H1 (cell line): ENCODE data around the gene PRKCZ. TPM values are rescaled to one million over a fixed set of nuclear protein-coding genes. Genes with fewer than 3 reads are reported as not detected.

Source experiments
- CTCF ChIA-PET: fragments of 300-600 bp; sonication (Branson Sonifier 250); formaldehyde crosslinking; loops from one replicate; lab custom pipeline; 2021; ENCODE audit not compliant: partially characterized antibody; lab: Charles Lee
- POLR2A ChIA-PET: fragments of 300-600 bp; sonication (Branson Sonifier 250); formaldehyde crosslinking; loops from one replicate; lab custom pipeline; 2021; ENCODE audit warnings: inconsistent platforms; ENCODE audit not compliant: partially characterized antibody; lab: Charles Lee
- DNase-seq, 2 experiments: peaks; one replicate each; pipeline versions ENCODE4 v3.0.0 to v3.0.0-alpha.2; 2010 to 2022; ENCODE audit warnings: low spot score in 2 of 2, low read depth in 1 of 2, mixed read lengths in 1 of 2
- FAIRE-seq: peaks from 2 replicates; lab custom pipeline; 2011; peaks lifted over from hg19 to GRCh38; lab: Jason Lieb, UNC
- H2AFZ ChIP-seq: 2 replicates; pipeline ENCODE4 v1.8.1; 2012; ENCODE audit warnings: low read length, inconsistent platforms
- H2AK5ac ChIP-seq: 2 replicates; pipeline ENCODE4 v1.6.1; 2013; ENCODE audit warnings: low read depth, low read length
- H2BK120ac ChIP-seq: replicated peaks from 2 replicates; pipeline ENCODE3; 2013; ENCODE audit warnings: low read depth, low read length, inconsistent platforms
- H2BK12ac ChIP-seq: 2 replicates; pipeline ENCODE4 v1.6.1; 2013; ENCODE audit warnings: low read depth, low read length
- H2BK15ac ChIP-seq: 2 replicates; pipeline ENCODE4 v1.6.1; 2013; ENCODE audit warnings: low read length
- H2BK20ac ChIP-seq: 2 replicates; pipeline ENCODE4 v1.6.1; 2013; ENCODE audit warnings: low read length
- H2BK5ac ChIP-seq: 2 replicates; pipeline ENCODE4 v1.6.1; 2013; ENCODE audit warnings: low read depth, low read length
- H3K14ac ChIP-seq: 2 replicates; pipeline ENCODE4 v1.6.1; 2013; ENCODE audit warnings: inconsistent platforms; ENCODE audit not compliant: insufficient read length
- H3K18ac ChIP-seq: 2 replicates; pipeline ENCODE4 v1.6.1; 2013; ENCODE audit warnings: low read length; ENCODE audit errors: extremely low read depth
- H3K23ac ChIP-seq: 2 replicates; pipeline ENCODE4 v1.6.1; 2013; ENCODE audit warnings: inconsistent platforms; ENCODE audit not compliant: insufficient read length
- H3K23me2 ChIP-seq: 2 replicates; pipeline ENCODE4 v1.6.1; 2013; ENCODE audit warnings: low read depth, low read length
- H3K27ac ChIP-seq: 2 replicates; pipeline ENCODE4 v1.6.1; 2011; ENCODE audit warnings: low read depth, low read length, inconsistent platforms
- H3K27me3 ChIP-seq, 4 experiments: replicated peaks in 1 of 4; 1 replicate in 1 of 4; 2 replicates in 3 of 4; pipeline versions ENCODE4 v1.6.1 to v1.8.1; 2011 to 2013; ENCODE audit warnings: low read length in 3 of 4, mild to moderate bottlenecking in 3 of 4, inconsistent platforms in 2 of 4, mixed read lengths in 2 of 4, moderate library complexity in 1 of 4; ENCODE audit not compliant: control insufficient read depth in 3 of 4, insufficient read depth in 3 of 4; ENCODE audit errors: extremely low read depth in 1 of 4
- H3K36me3 ChIP-seq, 4 experiments: 2 replicates each; pipeline versions ENCODE4 v1.6.1 to v1.8.1; 2011 to 2013; ENCODE audit warnings: mild to moderate bottlenecking in 4 of 4, low read length in 3 of 4, moderate library complexity in 2 of 4, control low read depth in 1 of 4, inconsistent platforms in 1 of 4; ENCODE audit not compliant: insufficient read depth in 4 of 4, control insufficient read depth in 2 of 4
- H3K4ac ChIP-seq: replicated peaks from 2 replicates; pipeline ENCODE3; 2013; ENCODE audit warnings: low read length, low read depth, mixed read lengths, inconsistent platforms; ENCODE audit not compliant: insufficient read length
- H3K4me1 ChIP-seq, 4 experiments: replicated peaks in 1 of 4; 1 replicate in 1 of 4; 2 replicates in 3 of 4; pipeline versions ENCODE4 v1.6.1 to v1.8.1; 2011 to 2013; ENCODE audit warnings: low read length in 3 of 4, inconsistent platforms in 2 of 4, mixed read lengths in 1 of 4; ENCODE audit not compliant: insufficient read depth in 4 of 4, control insufficient read depth in 3 of 4
- H3K4me2 ChIP-seq, 2 experiments: 2 replicates each; pipeline versions ENCODE4 v1.6.1 to v1.8.1; 2011 to 2013; ENCODE audit warnings: low read depth in 2 of 2, low read length in 2 of 2, control low read depth in 1 of 2, inconsistent platforms in 1 of 2, mild to moderate bottlenecking in 1 of 2; ENCODE audit not compliant: insufficient read depth in 1 of 2
- H3K4me3 ChIP-seq, 4 experiments: fragments of 200-600, 300-600 bp in 1 of 4; sonication (generic), shearing (Covaris generic), sonication (Bioruptor Twin) in 1 of 4; 2 replicates each; pipeline versions ENCODE4 v1.5.1 to v1.8.1; 2011 to 2016; ENCODE audit warnings: low read length in 4 of 4, low read depth in 3 of 4, control low read depth in 2 of 4, inconsistent platforms in 2 of 4, mild to moderate bottlenecking in 2 of 4, mixed read lengths in 1 of 4, moderate library complexity in 1 of 4; ENCODE audit not compliant: insufficient read depth in 2 of 4; ENCODE audit errors: extremely low read depth in 1 of 4
- H3K56ac ChIP-seq: replicated peaks from 2 replicates; pipeline ENCODE3; 2013; ENCODE audit warnings: low read depth, mild to moderate bottlenecking, mixed read lengths, low read length, inconsistent platforms; ENCODE audit not compliant: insufficient read length
- H3K79me1 ChIP-seq: 2 replicates; pipeline ENCODE4 v1.6.1; 2013; ENCODE audit warnings: low read depth, low read length, control low read depth
- H3K79me2 ChIP-seq, 2 experiments: 2 replicates each; pipeline versions ENCODE4 v1.6.1 to v1.8.1; 2012 to 2013; ENCODE audit warnings: low read length in 2 of 2, mild to moderate bottlenecking in 2 of 2, inconsistent platforms in 1 of 2; ENCODE audit not compliant: insufficient read depth in 2 of 2, control insufficient read depth in 1 of 2
- H3K9ac ChIP-seq, 4 experiments: replicated peaks in 1 of 4; 1 replicate in 1 of 4; 2 replicates in 3 of 4; pipeline versions ENCODE4 v1.6.1 to v1.8.1; 2011 to 2013; ENCODE audit warnings: low read depth in 3 of 4, low read length in 3 of 4, control low read depth in 2 of 4, mild to moderate bottlenecking in 2 of 4, moderate library complexity in 2 of 4, inconsistent platforms in 1 of 4; ENCODE audit errors: extremely low read depth in 1 of 4
- H3K9me3 ChIP-seq, 2 experiments: 2 replicates each; pipeline versions ENCODE4 v1.6.1 to v1.8.1; 2012 to 2013; ENCODE audit warnings: mild to moderate bottlenecking in 2 of 2, moderate library complexity in 2 of 2, control low read depth in 1 of 2, inconsistent platforms in 1 of 2, low read depth in 1 of 2, low read length in 1 of 2, mixed read lengths in 1 of 2; ENCODE audit not compliant: insufficient read depth in 2 of 2
- H4K20me1 ChIP-seq, 2 experiments: replicated peaks in 1 of 2; 2 replicates each; pipeline versions ENCODE3 to v1.8.1; 2011 to 2013; ENCODE audit warnings: inconsistent platforms in 2 of 2, low read length in 2 of 2, mild to moderate bottlenecking in 1 of 2; ENCODE audit not compliant: insufficient read depth in 2 of 2, control insufficient read depth in 1 of 2
- H4K5ac ChIP-seq: 2 replicates; pipeline ENCODE4 v1.6.1; 2013; ENCODE audit warnings: low read length, low read depth, mixed read lengths, inconsistent platforms; ENCODE audit not compliant: insufficient read length
- H4K8ac ChIP-seq: 2 replicates; pipeline ENCODE4 v1.8.0; 2013; ENCODE audit warnings: mild to moderate bottlenecking, moderate library complexity, low read length, inconsistent platforms; ENCODE audit not compliant: insufficient read depth; ENCODE audit errors: extremely low read depth
- H4K91ac ChIP-seq: replicated peaks from 2 replicates; pipeline ENCODE3; 2013; ENCODE audit warnings: low read length, mixed read lengths, inconsistent platforms; ENCODE audit not compliant: insufficient read length
- CEBPB ChIP-seq: IDR thresholded peaks from 2 replicates; pipeline ENCODE4 v1.6.1; 2012; ENCODE audit warnings: low read depth, low read length
- FOSL1 ChIP-seq: IDR thresholded peaks from 2 replicates; pipeline ENCODE4 v1.6.1; 2011; ENCODE audit warnings: mild to moderate bottlenecking, low read depth, low read length, moderate library complexity; ENCODE audit not compliant: insufficient read depth
- RBBP5 ChIP-seq: IDR thresholded peaks from 2 replicates; pipeline ENCODE4 v1.7.1; 2012; ENCODE audit warnings: low read depth, mild to moderate bottlenecking, inconsistent platforms, low read length, moderate library complexity, borderline replicate concordance
- RXRA ChIP-seq: IDR thresholded peaks from 2 replicates; pipeline ENCODE4 v1.6.1; 2011; ENCODE audit warnings: low read depth, mild to moderate bottlenecking, low read length, moderate library complexity; ENCODE audit not compliant: insufficient read depth
- SP1 ChIP-seq: IDR thresholded peaks from 2 replicates; pipeline ENCODE4 v1.6.1; 2011; ENCODE audit warnings: low read depth, low read length
- TBP ChIP-seq: IDR thresholded peaks from 2 replicates; pipeline ENCODE4 v1.6.1; 2011; ENCODE audit warnings: low read depth, low read length, improper control_type of control experiment
- TEAD4 ChIP-seq: IDR thresholded peaks from 2 replicates; pipeline ENCODE4 v1.6.1; 2012; ENCODE audit warnings: low read depth, low read length, inconsistent platforms, mixed read lengths
- USF2 ChIP-seq: IDR thresholded peaks from 2 replicates; pipeline ENCODE4 v1.6.1; 2011; ENCODE audit warnings: low read length, improper control_type of control experiment
- WGBS, 2 experiments: shearing (Covaris generic) in 1 of 2; methylation state at CpG; one replicate each; pipeline versions ENCODE4 v1.1.6 to v1.1.7; 2013 to 2015; ENCODE audit warnings: low lambda C conversion rate in 2 of 2, mixed read lengths in 2 of 2, inconsistent platforms in 1 of 2, low coverage in 1 of 2, missing lambda C conversion rate in 1 of 2; ENCODE audit not compliant: insufficient replicate concordance in 2 of 2, insufficient coverage in 1 of 2, insufficient read length in 1 of 2; ENCODE audit errors: extremely low coverage in 1 of 2, missing lambda C conversion rate in 1 of 2; 5-methylcytosine and 5-hydroxymethylcytosine counted together
- polyA plus RNA-seq, 7 experiments: library from polyadenylated mRNA; depleted of rRNA in 3 of 7; stranded (reverse) in 5 of 7; unstranded in 2 of 7; fragments of >200 nt in 5 of 7; fragments of 200-250 nt in 2 of 7; gene quantifications; 1 replicate in 5 of 7; 2 replicates in 1 of 7; 4 replicates in 1 of 7; pipeline versions ENCODE4 v1.2.1 to v1.2.3, GENCODE V29; 2011 to 2013; ENCODE audit warnings: missing spikeins in 2 of 7, mixed read lengths in 2 of 7
- total RNA-seq: library from RNA; stranded (reverse); fragmentation: NEBNext Ultra II Directional; extraction: Animal tissue kit (Norgen Biotek cat#: 25700); gene quantifications from 2 replicates; pipeline ENCODE4 v1.2.1, GENCODE V29; 2021

PRKCZ gene
- total and polyA plus RNA-seq, 2 of the 8 experiments (the other 6 are each of a cell fraction or from before 2014, with no cell fraction given): 37.4 to 45.1 TPM

DNA sequence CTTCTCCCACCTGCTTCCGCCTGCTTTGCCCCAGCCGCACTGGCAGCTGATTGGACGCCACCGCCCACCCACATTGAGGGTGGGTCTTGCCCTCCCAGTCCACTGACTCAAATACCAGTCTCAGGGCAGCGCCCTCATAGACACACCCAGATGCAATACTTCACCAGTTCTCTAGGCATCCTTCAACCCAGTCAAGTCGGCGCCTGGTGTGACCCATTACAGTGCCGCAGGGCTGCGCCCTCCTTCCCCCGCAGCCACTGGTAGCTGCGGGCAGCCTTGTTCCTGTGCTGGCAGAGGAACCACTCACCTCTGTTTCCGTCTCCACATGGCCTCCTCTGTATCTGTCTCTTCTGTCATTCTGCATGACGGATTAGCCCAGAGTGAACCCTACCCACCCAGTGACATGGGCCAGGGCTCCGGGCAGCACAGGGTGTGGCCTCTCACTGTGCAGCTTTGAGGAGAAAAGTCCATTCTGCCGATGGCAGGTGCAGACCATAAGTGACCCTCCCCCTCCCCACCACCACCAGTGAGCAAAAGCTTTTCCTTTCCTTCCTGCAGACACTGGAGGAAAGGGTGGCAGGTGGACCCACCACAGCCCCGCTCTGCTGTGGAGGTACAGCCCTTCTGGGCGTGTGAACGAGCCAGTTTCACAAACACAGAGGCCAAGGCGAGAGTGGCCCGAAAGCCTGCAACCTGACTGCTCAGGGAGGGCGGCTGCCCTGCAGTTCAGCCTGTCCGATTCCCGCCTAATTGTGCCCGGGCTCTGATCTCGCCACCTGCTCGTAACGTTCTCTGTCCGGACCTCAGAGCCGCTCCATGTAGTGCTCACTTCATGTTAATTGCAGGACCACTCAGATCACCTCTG is 87.3 kb downstream of the PRKCZ start:
- Histone ChIP-seq H2AK5ac (no peak overlapping the region), H2BK5ac (no peak overlapping the region), H3K23ac (no peak overlapping the region), H3K56ac (no peak overlapping the region), H3K27ac (no peak overlapping the region), H3K27me3 (no peaks in the 10 kb centered on the region), H4K20me1 (peaks cover 0 to 9% of the 10 kb centered on the region in 2 experiments), H2AFZ (no peak overlapping the region), H3K9me3 (no peaks in the 10 kb centered on the region), H3K4me3 (no peak overlapping the region), H3K23me2 (peaks cover 2% of the 10 kb centered on the region; the same call in 1 of the 2 replicates), H2BK120ac (no peak overlapping the region), H2BK20ac (no peak overlapping the region), H2BK15ac (no peak overlapping the region), H3K79me2 (peaks cover 0 to 5% of the 10 kb centered on the region in 2 experiments; a peak in 1 of 4 replicates), H3K14ac (no peak overlapping the region), H3K36me3 (peaks cover 0 to 1% (median 0%) of the 10 kb centered on the region in 4 experiments; a peak in 2 of 8 replicates), H3K18ac (no peak overlapping the region), H4K5ac (no peak overlapping the region), H3K79me1 (peaks cover 3% of the 10 kb centered on the region; the same call in 1 of the 2 replicates), H3K4ac (no peak overlapping the region), H3K4me1 (peaks cover 0 to 11% (median 8%) of the 10 kb centered on the region in 4 experiments; a peak in 5 of 7 replicates), H3K4me2 (no peak overlapping the region), H4K8ac (no peak overlapping the region), H4K91ac (no peak overlapping the region), H2BK12ac (no peak overlapping the region), H3K9ac (no peak overlapping the region)
- FAIRE-seq: no peak
- CTCF ChIA-PET: interaction anchor here (0.8 to 5.1 kb wide), 7 partner anchors 9 to 245 kb away, joined by 3 to 51 read pairs (median 4); no protein-coding TSS in a partner anchor
- no peak for DNase-seq
- no peak for TF ChIP-seq TBP
- no peak for TF ChIP-seq TEAD4
- no peak for TF ChIP-seq RBBP5
- TF ChIP-seq FOSL1: no peak
- no peak for TF ChIP-seq CEBPB
- no peak for TF ChIP-seq SP1
- TF ChIP-seq USF2: no peak
- no peak for TF ChIP-seq RXRA
- WGBS, 2 experiments: 85% methylated on average over 25 of the region's 29 CpGs; no CpG with 5 or more reads in 1 of the 2 experiments
- POLR2A ChIA-PET: no interaction called here
